GM12874 (cell line): ENCODE results near the gene ZNHIT3.

Experiments
- CTCF ChIP-seq: IDR thresholded peaks from 2 replicates; pipeline ENCODE4 v1.5.1; 2011; ENCODE audit warnings: low read depth, mild to moderate bottlenecking, control low read depth, low read length, moderate library complexity; ENCODE audit not compliant: insufficient read depth

Gene ZNHIT3

GRCh38 chr17:36486204-36487194 is at the start of gene ZNHIT3:
TSS of gene ZNHIT3 (plus strand) at chr17:36486681. CDS start at chr17:36486700, 19 bp downstream.
- TF ChIP-seq CTCF: no peak

GRCh38 chr17:36443777-36444176 is 42.7 kb upstream of the ZNHIT3 start:
- no peak for TF ChIP-seq CTCF

GRCh38 chr17:36459045-36459444 is 27.4 kb upstream of the ZNHIT3 start:
- TF ChIP-seq CTCF: no peak

- no peak for TF ChIP-seq CTCF
Measured at GRCh38 chr17:36459601-36460000, 26.9 kb upstream of the ZNHIT3 start.

GRCh38 chr17:36460265-36460937 is 26.1 kb upstream of the ZNHIT3 start:
- no peak for TF ChIP-seq CTCF

- no peak for TF ChIP-seq CTCF
Measured at GRCh38 chr17:36461330-36462110, 25.0 kb upstream of the ZNHIT3 start.
